K562 (cell line): ENCODE data around the gene TMEM252.

ENCODE experiments used
- KDM1A ChIP-seq, 2 experiments: fragments of 450-650 bp; IDR thresholded peaks; 2 replicates each; pipeline ENCODE4 v1.6.1; 2016; ENCODE audit warnings: mild to moderate bottlenecking in 2 of 2
- MAZ ChIP-seq, 2 experiments: fragments of 450-650 bp in 1 of 2; sonication (generic) in 1 of 2; formaldehyde crosslinking; IDR thresholded peaks in 1 of 2; conservative IDR thresholded peaks in 1 of 2; 2 replicates each; pipeline versions ENCODE4 v1.4.0 to v1.5.0; 2020; ENCODE audit warnings: mild to moderate bottlenecking in 1 of 2, missing genetic modification reagents in 1 of 2

- no peak for TF ChIP-seq KDM1A (IDR thresholded peaks at IDR 0.05)
- TF ChIP-seq MAZ (CRISPR knock-in tag; conservative IDR thresholded peaks at IDR 0.05 in 1 of 2, IDR thresholded peaks at IDR 0.05 in 1 of 2): no peak
These were observed 38.4 kb downstream of the TMEM252 start for GRCh38 chr9:68502279-68502678.
